Measurements from ENCODE around the gene B4GALT4.
"Not testable (repeated sequence)": the region's sequence is repeated elsewhere in the genome, so short reads cannot be mapped to it uniquely, and the experiment has no call there.

The B4GALT4 gene

DNA sequence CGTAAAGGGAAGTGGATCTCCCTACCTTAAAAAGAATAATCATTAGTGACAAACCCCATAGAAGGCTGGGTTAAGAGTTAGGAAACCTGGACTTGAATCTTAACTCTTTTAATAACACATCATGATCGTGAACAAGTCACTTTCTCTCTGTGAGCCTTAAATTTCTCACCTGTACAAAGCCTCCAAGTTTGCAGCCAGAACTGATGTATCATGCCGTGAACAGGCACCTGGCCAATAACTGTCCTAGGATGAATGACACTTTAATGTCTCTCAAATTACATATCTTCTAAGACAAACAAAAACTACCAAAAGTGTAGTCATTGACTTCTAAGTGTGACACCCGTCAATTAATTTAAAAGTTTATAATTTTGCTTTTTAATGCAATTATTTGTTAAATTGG, 63.4 kb downstream of the B4GALT4 start:
- TF ChIP-seq, protein P1, sequence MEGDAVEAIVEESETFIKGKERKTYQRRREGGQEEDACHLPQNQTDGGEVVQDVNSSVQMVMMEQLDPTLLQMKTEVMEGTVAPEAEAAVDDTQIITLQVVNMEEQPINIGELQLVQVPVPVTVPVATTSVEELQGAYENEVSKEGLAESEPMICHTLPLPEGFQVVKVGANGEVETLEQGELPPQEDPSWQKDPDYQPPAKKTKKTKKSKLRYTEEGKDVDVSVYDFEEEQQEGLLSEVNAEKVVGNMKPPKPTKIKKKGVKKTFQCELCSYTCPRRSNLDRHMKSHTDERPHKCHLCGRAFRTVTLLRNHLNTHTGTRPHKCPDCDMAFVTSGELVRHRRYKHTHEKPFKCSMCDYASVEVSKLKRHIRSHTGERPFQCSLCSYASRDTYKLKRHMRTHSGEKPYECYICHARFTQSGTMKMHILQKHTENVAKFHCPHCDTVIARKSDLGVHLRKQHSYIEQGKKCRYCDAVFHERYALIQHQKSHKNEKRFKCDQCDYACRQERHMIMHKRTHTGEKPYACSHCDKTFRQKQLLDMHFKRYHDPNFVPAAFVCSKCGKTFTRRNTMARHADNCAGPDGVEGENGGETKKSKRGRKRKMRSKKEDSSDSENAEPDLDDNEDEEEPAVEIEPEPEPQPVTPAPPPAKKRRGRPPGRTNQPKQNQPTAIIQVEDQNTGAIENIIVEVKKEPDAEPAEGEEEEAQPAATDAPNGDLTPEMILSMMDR (IDR thresholded peaks at IDR 0.05; ENCODE audit: low read depth, low read length, missing control alignments) = no peak
- DNase-seq (ENCODE audit: low read depth) = no peak
- no peak overlapping the region for H3K4me3 ChIP-seq (ENCODE audit: low read depth, low read length)
- in situ Hi-C loops (cut with HindIII; ENCODE audit: low sequenced_read_pairs) = no loop called here

DNA sequence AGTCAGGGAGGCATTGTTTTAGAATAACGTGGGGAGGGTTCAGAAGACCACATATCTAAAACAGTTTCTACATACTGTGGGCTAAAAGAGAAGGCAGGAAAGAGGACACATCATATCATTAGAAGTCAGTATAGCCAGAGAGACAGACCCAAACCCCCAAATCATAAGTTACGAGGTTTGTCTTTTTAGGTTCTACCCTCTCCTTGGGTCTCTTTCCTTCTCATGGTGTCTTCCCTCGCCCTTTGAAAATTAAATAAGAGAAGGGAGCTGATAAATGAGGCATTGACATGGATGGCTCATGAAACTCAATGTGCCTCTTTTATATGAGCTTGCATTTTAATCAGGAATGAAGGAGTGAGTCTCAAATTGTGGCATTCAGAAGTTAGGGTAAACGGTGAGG, 63.9 kb downstream of the B4GALT4 start:
- no peak for DNase-seq (ENCODE audit: low read depth)
- TF ChIP-seq, protein P1 (IDR thresholded peaks at IDR 0.05; ENCODE audit: low read depth, low read length, missing control alignments) = no peak
- in situ Hi-C loops (cut with HindIII; ENCODE audit: low sequenced_read_pairs) = no loop called here
- no peak overlapping the region for H3K4me3 ChIP-seq (ENCODE audit: low read depth, low read length)

DNA sequence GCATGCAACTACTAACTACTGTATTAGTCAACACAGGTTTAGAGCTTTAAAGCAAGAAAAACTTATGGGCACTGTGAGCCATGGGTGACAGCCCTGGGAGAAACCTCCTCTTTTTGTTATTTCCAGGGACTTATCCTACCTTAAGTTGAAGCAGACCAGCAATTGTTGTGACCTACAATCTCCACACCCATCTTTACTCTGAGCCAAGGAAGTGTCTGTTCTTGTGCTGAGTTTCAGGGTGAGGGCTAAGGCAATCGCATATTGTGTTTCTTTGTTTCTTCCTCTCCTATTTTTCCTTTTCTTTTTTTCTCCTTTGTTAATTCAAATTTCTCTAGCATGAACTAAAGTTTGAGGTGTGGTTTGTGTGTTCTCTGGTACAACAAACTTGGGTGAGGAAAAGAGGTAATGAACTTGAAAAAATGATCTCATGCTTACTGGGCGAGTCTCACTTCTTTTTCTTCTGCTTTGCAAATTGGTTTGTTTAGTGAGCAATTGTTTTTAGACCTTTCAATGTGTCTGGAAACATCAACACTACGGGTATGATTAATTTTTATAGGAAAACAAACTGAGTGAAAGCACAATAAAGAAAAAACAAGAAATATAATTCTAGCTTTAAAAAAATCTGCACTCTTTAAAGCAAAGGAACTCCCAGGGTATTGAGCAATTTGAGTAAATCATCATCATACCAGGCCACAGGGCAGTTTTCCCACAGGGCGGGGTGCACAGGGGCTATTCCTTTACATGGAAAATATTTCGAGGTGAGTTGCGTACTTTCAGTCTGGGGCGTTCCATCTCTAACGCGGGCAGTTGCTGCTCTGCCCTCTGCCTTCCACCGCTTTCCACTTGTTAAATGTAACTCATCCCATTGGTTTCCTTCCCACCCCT, 64.6 kb downstream of the B4GALT4 start:
- in situ Hi-C loops (cut with HindIII; ENCODE audit: low sequenced_read_pairs) = no loop called here
- no peak for DNase-seq (ENCODE audit: low read depth)
- H3K4me3 ChIP-seq (ENCODE audit: low read depth, low read length) = no peak overlapping the region
- TF ChIP-seq, protein P1 (IDR thresholded peaks at IDR 0.05; ENCODE audit: low read depth, low read length, missing control alignments) = no peak

DNA sequence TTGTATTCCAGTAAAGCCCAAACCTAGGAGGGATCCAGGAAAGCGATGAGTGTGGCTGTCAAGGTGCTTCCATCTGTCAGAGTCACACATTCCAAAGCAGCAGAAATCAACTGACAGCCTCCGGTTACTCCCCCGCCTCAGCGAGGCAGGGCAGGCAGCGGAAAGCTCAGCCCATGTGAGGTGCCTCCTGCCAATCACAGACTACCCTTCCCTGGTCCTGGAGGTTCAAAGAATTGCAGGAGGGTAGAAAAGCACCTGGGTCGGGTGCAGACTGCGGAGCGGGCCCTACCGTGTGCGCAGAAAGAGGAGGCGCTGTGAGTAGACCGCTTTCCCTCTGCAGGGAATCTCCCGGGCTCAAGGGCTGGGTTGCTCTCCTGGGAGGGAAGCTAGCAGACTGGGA, 67.4 kb downstream of the B4GALT4 start, which contains the start of gene UPK1B:
Gene UPK1B (plus strand): TSS at position 274 of the 400 bp plus-strand sequence. CDS start 13,144 bp downstream, outside the sequence.
- H3K4me3 ChIP-seq (ENCODE audit: low read depth, low read length) = no peak within 1 kb of the TSS
- in situ Hi-C loops (cut with HindIII; ENCODE audit: low sequenced_read_pairs) = no loop called here
- no peak for DNase-seq (ENCODE audit: low read depth)
- TF ChIP-seq, protein P1 (IDR thresholded peaks at IDR 0.05; ENCODE audit: low read depth, low read length, missing control alignments) = no peak

DNA sequence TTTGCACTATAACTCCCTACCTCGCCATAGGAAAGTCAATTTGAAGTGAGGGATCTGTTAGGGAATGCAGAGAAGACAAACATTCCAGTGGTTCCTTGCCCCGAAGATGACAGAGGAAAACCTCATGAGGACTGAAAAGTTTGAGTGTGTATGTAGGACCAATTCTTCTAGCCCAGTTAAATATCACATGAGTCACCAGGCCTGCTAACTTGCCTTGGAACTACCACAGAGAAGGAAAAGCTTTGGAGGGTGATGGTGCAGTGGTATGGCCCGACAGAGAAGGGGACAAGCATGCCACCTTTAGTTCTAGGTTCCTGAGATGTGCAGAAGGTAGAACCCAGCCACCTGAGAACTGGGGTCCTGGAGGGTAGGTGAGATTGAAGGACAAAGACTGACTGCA, 69.9 kb downstream of the B4GALT4 start:
- TF ChIP-seq, protein P1 (IDR thresholded peaks at IDR 0.05; ENCODE audit: low read depth, low read length, missing control alignments) = no peak
- no peak for DNase-seq (ENCODE audit: low read depth)
- in situ Hi-C loops (cut with HindIII; ENCODE audit: low sequenced_read_pairs) = no loop called here
- no peak overlapping the region for H3K4me3 ChIP-seq (ENCODE audit: low read depth, low read length)

DNA sequence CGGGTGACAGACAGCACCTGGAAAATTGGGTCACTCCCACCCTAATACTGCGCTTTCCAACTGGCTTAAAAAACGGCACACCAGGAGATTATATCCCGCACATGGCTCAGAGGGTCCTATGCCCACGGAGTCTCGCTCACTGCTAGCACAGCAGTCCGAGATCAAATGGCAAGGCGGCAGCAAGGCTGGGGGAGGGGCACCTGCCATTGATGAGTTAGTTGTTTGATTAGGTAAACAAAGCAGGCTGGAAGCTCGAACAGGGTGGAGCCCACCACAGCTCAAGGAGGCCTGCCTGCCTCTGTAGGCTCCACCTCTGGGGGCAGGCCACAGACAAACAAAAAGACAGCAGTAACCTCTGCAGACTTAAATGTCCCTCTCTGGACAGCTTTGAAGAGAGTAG, 75.9 kb downstream of the B4GALT4 start:
- DNase-seq (ENCODE audit: low read depth); H3K4me3 ChIP-seq (ENCODE audit: low read depth, low read length); in situ Hi-C loops (cut with HindIII; ENCODE audit: low sequenced_read_pairs): not testable (repeated sequence)

Measured in astrocyte of the cerebellum (primary cell).